Astrocyte (in vitro differentiated cells and primary cell): ENCODE results near the gene SUPT20HL2.

Experiments
- CTCF ChIP-seq: IDR thresholded peaks from 2 replicates; pipeline ENCODE4 v1.5.1; 2011; ENCODE audit warnings: low read depth, mild to moderate bottlenecking, inconsistent platforms, low read length, moderate library complexity; ENCODE audit not compliant: insufficient read depth
- EZH2 ChIP-seq: IDR thresholded peaks from 2 replicates; pipeline ENCODE4 v1.6.1; 2012; ENCODE audit warnings: mild to moderate bottlenecking, low read length, inconsistent platforms; ENCODE audit not compliant: insufficient read depth

GRCh38 chrX:24341795-24342194, 27.9 kb upstream of the SUPT20HL2 start:
- TF ChIP-seq CTCF (no peak), EZH2 (no peak)
